Smooth muscle cell (in vitro differentiated cells): Measurements from ENCODE around the gene PRDM16. TPM values are rescaled to one million over a fixed set of nuclear protein-coding genes. Genes with fewer than 3 reads are reported as not detected.

ENCODE experiments used
- DNase-seq: peaks from one replicate; lab custom pipeline; 2025; ENCODE audit not compliant: unreplicated experiment; lab: John Stamatoyannopoulos, UW
- H2AFZ ChIP-seq: fragments of 200-600 bp; sonication (generic); 2 replicates; pipeline ENCODE4 v1.6.0; 2016; ENCODE audit warnings: antibody characterized with exemption, low read depth, mild to moderate bottlenecking
- H3F3A ChIP-seq: fragments of 200-600 bp; sonication (generic); 2 replicates; pipeline ENCODE4 v1.6.0; 2017; ENCODE audit warnings: antibody characterized with exemption, low read depth
- H3K27ac ChIP-seq: fragments of 200-600 bp; sonication (generic); 2 replicates; pipeline ENCODE4 v1.5.1; 2016; ENCODE audit warnings: low read depth, mild to moderate bottlenecking
- H3K27me3 ChIP-seq: fragments of 200-600 bp; sonication (generic); 2 replicates; pipeline ENCODE4 v1.6.1; 2016; ENCODE audit warnings: low read depth, mild to moderate bottlenecking
- H3K36me3 ChIP-seq: fragments of 200-600 bp; sonication (generic); 2 replicates; pipeline ENCODE4 v1.5.1; 2016; ENCODE audit warnings: low read depth
- H3K4me1 ChIP-seq: fragments of 200-600 bp; sonication (generic); 2 replicates; pipeline ENCODE4 v1.5.1; 2016; ENCODE audit warnings: low read depth
- H3K4me2 ChIP-seq: fragments of 200-600 bp; sonication (generic); 2 replicates; pipeline ENCODE4 v1.6.0; 2016; ENCODE audit warnings: mild to moderate bottlenecking
- H3K4me3 ChIP-seq: fragments of 200-600 bp; sonication (generic); 2 replicates; pipeline ENCODE4 v1.5.1; 2016; ENCODE audit warnings: mild to moderate bottlenecking
- H3K79me2 ChIP-seq: fragments of 200-600 bp; sonication (generic); 2 replicates; pipeline ENCODE4 v1.6.0; 2016; ENCODE audit warnings: low read depth, mild to moderate bottlenecking
- H3K9ac ChIP-seq: fragments of 200-600 bp; sonication (generic); 2 replicates; pipeline ENCODE4 v1.6.0; 2016; ENCODE audit warnings: low read depth
- H3K9me3 ChIP-seq: fragments of 200-600 bp; sonication (generic); replicated peaks from 2 replicates; pipeline ENCODE4 v1.5.1; 2016; ENCODE audit warnings: low read depth
- H4K20me1 ChIP-seq: fragments of 200-600 bp; sonication (generic); 2 replicates; pipeline ENCODE4 v1.6.0; 2016; ENCODE audit warnings: low read depth
- CTCF ChIP-seq: fragments of 200-600 bp; sonication (generic); IDR thresholded peaks from 2 replicates; pipeline ENCODE4 v1.5.1; 2017; ENCODE audit warnings: borderline replicate concordance, mild to moderate bottlenecking, antibody characterized with exemption; ENCODE audit not compliant: insufficient read depth, poor library complexity, severe bottlenecking
- WGBS: methylation state at CpG from one replicate; pipeline ENCODE4 v1.1.7; 2016; ENCODE audit warnings: low lambda C conversion rate; 5-methylcytosine and 5-hydroxymethylcytosine counted together
- polyA plus RNA-seq: library from polyadenylated mRNA; unstranded; fragments of >200 nt; fragmentation: Nextera tagmentation; extraction: Ambion mirVana; gene quantifications from 2 replicates; pipeline ENCODE4 v1.2.1, GENCODE V29; 2016
- total RNA-seq: library from RNA; depleted of rRNA; stranded (reverse); fragments of >200 nt; gene quantifications from 2 replicates; pipeline ENCODE4 v1.2.3, GENCODE V29; 2014

Gene PRDM16
- 0.72 and 1.2 TPM in 2 replicates for total RNA-seq
- polyA plus RNA-seq, result 1.1 and 1.3 TPM in 2 replicates

- under 1% methylated on average over 69 of the region's 106 CpGs for WGBS
Measured at GRCh38 chr1:3068564-3069431, at the start of gene PRDM16. PRDM16 (plus strand) TSS chr1:3069203; CDS start chr1:3069260, 57 bp downstream.

GRCh38 chr1:3019516-3020051 lies 49.4 kb upstream of the PRDM16 start:
- no peak overlapping the region for H3K4me2 ChIP-seq
- 82% methylated on average over 24 of the region's 24 CpGs for WGBS
- H3K27ac ChIP-seq, result no peak overlapping the region
- no peak for DNase-seq
- no peaks in the 10 kb centered on the region for H4K20me1 ChIP-seq
- H3K79me2 ChIP-seq, result no peaks in the 10 kb centered on the region
- no peaks in the 10 kb centered on the region for H3K4me1 ChIP-seq
- no peaks in the 10 kb centered on the region for H3K36me3 ChIP-seq
- H3K4me3 ChIP-seq, result no peak overlapping the region
- H3F3A ChIP-seq, result no peaks in the 10 kb centered on the region
- no peaks in the 10 kb centered on the region for H3K9me3 ChIP-seq
- H3K27me3 ChIP-seq, result no peaks in the 10 kb centered on the region
- no peak overlapping the region for H2AFZ ChIP-seq
- TF ChIP-seq CTCF, result no peak
- H3K9ac ChIP-seq, result no peak overlapping the region

More at GRCh38 chr1:3068564-3069431, at the start of gene PRDM16:
- no peak within 1 kb of the TSS for H3K9ac ChIP-seq
- no peaks in the 10 kb centered on the region for H3K36me3 ChIP-seq
- no peak for DNase-seq
- no peak within 1 kb of the TSS for H3K27ac ChIP-seq
- no peaks in the 10 kb centered on the region for H3K9me3 ChIP-seq
- peak within 1 kb of the TSS; percentile 89 for H2AFZ ChIP-seq
- peak within 1 kb of the TSS; percentile 85 for H3K4me3 ChIP-seq
- peaks cover 86% of the 10 kb centered on the region for H3K27me3 ChIP-seq
- H4K20me1 ChIP-seq, result peaks cover 4% of the 10 kb centered on the region
- no peaks in the 10 kb centered on the region for H3F3A ChIP-seq
- H3K4me2 ChIP-seq, result peak within 1 kb of the TSS; percentile 97
- H3K4me1 ChIP-seq, result peaks cover 36% of the 10 kb centered on the region
- no peaks in the 10 kb centered on the region for H3K79me2 ChIP-seq
- no peak for TF ChIP-seq CTCF

- DNase-seq, result no peak
- 85% methylated on average over 12 of the region's 12 CpGs for WGBS
- Histone ChIP-seq H3K79me2 (no peaks in the 10 kb centered on the region), H3K36me3 (no peaks in the 10 kb centered on the region), H3K27ac (no peak overlapping the region), H3K4me2 (no peak overlapping the region), H3K9ac (no peak overlapping the region), H3K4me1 (no peaks in the 10 kb centered on the region), H2AFZ (no peak overlapping the region), H3K9me3 (no peaks in the 10 kb centered on the region), H4K20me1 (no peaks in the 10 kb centered on the region), H3K4me3 (no peak overlapping the region), H3F3A (no peaks in the 10 kb centered on the region), H3K27me3 (no peaks in the 10 kb centered on the region)
- no peak for TF ChIP-seq CTCF
Measured at GRCh38 chr1:3020263-3020909, 48.6 kb upstream of the PRDM16 start.
